HG02938 (cell line): ENCODE data around the gene TOM1.

Experiments used
- ATAC-seq: cut with Tn5 transposase; IDR thresholded peaks from one replicate; pipeline ENCODE4 v1.9.1; 2021; ENCODE audit warnings: mild to moderate bottlenecking, moderate library complexity; ENCODE audit not compliant: unreplicated experiment

TOM1 gene

GRCh38 chr22:35322893-35323292 lies 23.2 kb downstream of the TOM1 start:
- ATAC-seq = no peak

DNA sequence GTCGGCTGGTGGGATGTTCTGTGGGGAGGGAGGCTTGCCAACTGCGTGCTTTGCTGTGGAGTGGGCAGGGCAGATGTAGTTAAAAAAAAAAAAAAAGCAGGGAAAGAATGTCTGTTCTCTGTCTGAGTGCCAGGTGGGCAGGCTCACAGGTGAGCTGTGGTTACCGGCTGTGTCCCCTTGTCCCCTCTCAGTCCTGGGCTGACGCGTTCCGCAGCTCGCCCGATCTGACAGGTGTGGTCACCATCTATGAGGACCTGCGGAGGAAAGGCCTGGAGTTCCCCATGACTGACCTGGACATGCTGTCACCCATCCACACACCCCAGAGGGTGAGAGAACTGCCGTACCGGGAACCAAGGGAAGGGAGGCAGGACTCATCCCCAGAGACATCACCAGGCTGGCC lies 23.6 kb downstream of the TOM1 start:
- ATAC-seq = no peak

- no peak for ATAC-seq
Observed at GRCh38 chr22:35324067-35324466, 24.4 kb downstream of the TOM1 start.

GRCh38 chr22:35324762-35325161 lies 25.1 kb downstream of the TOM1 start:
- ATAC-seq = no peak

GRCh38 chr22:35325209-35325608 lies 25.5 kb downstream of the TOM1 start:
- no peak for ATAC-seq

DNA sequence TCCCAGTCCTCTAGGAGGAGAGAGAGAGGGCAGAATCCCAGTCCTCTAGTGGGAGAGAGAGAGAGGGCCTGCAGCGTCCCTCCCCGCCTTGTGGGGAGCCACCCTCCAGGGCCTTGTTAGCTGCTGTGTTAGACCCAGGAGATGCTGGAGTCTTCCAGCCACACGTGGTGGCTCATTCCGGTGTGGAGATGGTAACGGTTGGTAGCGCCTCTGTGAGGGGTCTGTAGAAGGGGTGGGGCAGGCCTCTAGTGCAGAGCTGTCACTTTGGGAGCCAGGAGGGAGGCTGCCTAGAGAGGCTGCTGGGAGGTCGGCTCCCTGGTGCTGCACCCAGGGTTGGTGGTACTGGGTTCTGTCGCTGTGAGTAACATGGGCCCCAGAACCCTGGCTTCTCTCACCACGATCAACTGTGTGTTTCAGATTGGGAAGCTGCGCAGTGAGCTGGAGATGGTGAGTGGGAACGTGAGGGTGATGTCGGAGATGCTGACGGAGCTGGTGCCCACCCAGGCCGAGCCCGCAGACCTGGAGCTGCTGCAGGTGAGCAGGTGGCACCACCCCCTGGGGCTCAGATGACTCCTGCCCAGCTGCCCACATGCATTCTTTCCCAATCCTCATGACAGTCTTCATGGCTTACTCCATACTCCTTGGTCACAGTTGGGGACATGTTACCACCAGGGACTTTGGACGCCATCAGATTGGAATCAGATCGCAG lies 27.3 kb downstream of the TOM1 start:
- ATAC-seq = no peak

- ATAC-seq = no peak
Observed at GRCh38 chr22:35327690-35328471, 28.2 kb downstream of the TOM1 start.

GRCh38 chr22:35328472-35328885 lies 28.8 kb downstream of the TOM1 start:
- no peak for ATAC-seq

DNA sequence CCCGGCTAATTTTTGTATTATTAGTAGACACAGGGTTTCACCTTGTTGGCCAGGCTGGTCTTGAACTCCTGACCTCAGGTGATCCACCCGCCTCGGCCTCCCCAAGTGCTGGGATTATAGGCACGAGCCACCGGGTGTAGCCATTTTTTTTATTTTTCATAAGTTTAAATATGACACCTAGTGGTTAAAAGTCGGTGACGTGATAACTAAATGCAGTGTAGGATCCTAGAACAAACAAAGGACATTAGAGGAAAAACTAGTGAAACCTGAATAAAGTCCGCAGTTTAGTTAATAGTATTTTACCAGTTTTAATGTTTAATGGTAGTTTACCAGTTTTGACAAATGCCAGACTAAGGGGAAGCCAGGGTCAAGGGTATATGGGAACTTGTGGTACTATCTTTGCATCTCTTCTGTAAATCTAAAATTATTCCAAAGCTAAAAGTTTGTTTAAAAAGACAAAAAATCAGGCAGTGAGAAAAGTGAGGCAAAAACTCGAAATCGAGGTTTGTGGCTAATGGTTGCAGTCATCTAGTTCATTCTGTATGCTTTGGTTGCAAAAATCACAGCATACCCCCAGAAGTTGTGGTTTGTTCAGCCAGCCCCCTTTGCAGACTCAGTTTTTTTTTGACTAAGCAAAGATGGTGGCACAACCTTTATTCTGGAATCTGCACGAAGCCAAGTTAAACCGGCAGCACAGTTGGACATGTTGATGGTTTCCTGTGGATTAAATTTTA lies 29.6 kb downstream of the TOM1 start:
- no peak for ATAC-seq

DNA sequence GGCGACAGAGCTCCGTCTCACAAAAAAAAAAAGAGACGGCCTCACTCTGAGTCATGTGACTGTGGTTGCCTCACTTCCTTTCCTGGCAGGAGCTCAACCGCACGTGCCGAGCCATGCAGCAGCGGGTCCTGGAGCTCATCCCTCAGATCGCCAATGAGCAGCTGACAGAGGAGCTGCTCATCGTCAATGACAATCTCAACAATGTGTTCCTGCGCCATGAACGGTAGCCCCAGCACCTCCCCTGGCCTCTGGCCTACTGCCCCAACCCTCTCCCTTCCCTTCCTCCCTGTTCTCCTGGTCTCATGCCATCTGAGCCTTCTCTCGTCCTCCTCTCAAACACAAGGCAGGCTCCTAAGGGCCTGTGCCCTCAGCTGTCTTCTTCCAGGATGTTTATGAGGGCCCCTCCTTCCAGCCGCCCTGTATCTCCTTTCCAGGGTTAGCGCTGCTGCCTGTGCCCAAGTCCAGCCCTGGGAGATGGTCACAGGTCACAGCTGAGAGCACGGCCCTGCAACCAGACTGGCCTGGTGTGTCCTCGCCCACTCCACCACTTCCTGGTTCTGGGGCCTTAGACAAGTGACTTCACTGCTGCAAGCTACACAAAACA lies 30.7 kb downstream of the TOM1 start:
- no peak for ATAC-seq

GRCh38 chr22:35332278-35332677 lies 32.6 kb downstream of the TOM1 start:
- ATAC-seq = no peak

DNA sequence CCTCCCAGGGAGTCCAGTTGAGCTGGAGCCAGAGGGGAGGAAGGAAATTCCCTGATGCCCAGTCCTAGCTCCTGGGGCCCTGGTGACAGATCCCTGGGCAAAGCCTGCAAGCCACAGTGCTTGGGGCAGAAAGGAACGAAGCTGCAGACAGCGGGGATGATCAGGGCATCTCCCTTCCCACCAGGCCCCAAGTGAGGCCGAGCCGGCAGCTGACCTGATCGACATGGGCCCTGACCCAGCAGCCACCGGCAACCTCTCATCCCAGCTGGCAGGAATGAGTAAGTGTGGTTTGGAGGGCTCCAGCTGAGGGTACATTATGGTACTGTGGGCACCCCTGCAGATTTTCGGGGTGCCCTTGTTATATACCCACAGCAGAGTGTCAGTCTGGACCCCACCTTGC lies 33.5 kb downstream of the TOM1 start:
- no peak for ATAC-seq

DNA sequence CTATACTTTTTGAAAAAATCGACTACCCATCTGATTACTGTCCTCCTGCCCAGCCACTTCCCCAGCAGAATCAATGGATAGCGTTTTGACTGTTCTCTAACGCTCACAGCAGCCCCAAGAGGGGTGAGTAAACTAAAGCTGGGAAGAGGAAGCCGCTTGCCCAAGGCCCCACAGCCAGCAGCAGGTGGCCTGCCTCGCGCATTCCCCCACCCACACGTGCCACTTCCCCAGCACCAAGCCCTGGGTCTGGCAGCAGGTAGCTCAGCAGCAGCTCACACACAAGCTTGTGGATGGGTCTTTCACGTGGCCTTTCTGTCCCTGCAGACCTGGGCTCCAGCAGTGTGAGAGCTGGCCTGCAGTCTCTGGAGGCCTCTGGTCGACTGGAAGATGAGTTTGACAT lies 34.3 kb downstream of the TOM1 start:
- ATAC-seq = no peak

GRCh38 chr22:35335468-35335867 lies 35.8 kb downstream of the TOM1 start:
- ATAC-seq = no peak

GRCh38 chr22:35335936-35336781 lies 36.5 kb downstream of the TOM1 start:
- ATAC-seq = no peak

DNA sequence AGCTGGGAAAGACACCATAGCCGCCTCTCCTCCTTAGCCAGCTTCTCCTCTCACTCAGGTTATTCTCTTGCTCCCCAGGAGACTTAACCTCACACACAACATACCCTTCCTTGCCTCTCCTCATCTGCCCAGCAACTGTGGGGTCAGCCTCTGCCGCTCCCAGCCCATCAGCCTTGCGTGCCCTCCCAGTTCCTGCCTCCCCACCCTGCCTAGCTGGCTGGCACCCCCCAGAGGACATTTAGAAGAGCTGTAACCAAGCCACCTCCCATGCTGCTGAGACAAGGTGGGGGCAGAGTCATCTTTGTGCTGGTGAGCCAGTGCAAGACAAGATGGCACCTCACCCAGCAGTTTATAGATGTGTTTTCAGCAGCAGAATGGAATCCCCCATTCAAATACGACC lies 38.2 kb downstream of the TOM1 start:
- no peak for ATAC-seq

- ATAC-seq = no peak
Observed at GRCh38 chr22:35341090-35341874, 41.6 kb downstream of the TOM1 start.

DNA sequence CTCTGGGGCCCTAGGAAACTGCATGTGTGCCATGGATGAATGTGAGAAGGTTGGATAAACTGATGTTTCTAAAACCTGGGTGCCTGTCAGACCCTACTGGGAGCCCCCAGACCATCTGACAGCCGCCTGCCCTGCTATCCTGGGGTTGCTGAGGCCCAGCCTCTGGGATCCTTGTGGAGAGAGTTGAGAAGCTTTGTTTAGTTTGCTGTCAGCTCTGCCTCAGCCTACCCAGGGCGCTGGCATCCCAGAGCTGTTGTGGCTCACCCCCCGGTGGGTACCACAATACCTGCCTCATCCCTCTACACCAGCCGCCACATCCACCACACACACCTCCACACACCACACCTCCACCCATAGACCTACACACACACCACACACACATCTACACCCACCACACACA lies 42.7 kb downstream of the TOM1 start:
- ATAC-seq = no peak

GRCh38 chr22:35343664-35344550 lies 44.2 kb downstream of the TOM1 start:
- no peak for ATAC-seq
